ENCODE data around the gene ODAD4.

The ODAD4 gene

DNA sequence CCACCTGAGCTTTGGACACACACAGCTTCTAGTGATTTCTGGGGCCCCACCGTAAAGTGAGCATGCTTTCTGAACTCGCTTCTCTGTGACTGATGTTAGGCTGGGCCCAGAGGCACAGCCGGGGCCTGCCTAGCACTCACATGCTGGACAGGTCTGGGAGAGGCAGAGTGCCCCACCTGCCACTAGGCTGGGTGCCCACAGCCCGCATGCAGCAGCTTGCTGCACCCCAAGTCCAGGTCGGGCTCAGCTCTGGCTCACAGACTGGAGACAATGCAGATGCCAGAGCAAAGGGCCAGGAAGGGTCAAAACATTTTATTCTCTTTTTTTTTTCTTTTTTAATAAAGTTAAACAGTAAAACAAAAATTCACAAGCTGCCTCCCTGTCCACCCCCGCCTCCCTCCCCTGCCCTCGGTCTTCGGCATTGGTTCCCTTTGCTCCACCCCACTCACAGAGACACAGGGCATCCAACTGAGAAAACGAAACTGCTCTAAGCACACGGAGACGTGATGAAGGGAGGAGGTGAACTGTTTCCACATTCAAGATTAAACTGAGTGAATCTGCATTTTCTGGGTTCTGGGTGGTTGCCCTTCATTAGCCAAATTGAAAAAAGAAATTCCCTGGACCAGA is 45.8 kb downstream of the ODAD4 start:
- TF ChIP-seq SPI1 (IDR thresholded peaks at IDR 0.05; ENCODE audit: borderline replicate concordance, low read depth) (no peak), GABPA (IDR thresholded peaks at IDR 0.05; ENCODE audit: low read depth) (no peak), POLR2AphosphoS5 (IDR thresholded peaks at IDR 0.05; ENCODE audit: low read depth) (no peak)
- TF ChIP-seq, protein P1, sequence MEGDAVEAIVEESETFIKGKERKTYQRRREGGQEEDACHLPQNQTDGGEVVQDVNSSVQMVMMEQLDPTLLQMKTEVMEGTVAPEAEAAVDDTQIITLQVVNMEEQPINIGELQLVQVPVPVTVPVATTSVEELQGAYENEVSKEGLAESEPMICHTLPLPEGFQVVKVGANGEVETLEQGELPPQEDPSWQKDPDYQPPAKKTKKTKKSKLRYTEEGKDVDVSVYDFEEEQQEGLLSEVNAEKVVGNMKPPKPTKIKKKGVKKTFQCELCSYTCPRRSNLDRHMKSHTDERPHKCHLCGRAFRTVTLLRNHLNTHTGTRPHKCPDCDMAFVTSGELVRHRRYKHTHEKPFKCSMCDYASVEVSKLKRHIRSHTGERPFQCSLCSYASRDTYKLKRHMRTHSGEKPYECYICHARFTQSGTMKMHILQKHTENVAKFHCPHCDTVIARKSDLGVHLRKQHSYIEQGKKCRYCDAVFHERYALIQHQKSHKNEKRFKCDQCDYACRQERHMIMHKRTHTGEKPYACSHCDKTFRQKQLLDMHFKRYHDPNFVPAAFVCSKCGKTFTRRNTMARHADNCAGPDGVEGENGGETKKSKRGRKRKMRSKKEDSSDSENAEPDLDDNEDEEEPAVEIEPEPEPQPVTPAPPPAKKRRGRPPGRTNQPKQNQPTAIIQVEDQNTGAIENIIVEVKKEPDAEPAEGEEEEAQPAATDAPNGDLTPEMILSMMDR (IDR thresholded peaks at IDR 0.05; ENCODE audit: insufficient read depth, low read length) = no peak
- TF ChIP-seq, protein P2, sequence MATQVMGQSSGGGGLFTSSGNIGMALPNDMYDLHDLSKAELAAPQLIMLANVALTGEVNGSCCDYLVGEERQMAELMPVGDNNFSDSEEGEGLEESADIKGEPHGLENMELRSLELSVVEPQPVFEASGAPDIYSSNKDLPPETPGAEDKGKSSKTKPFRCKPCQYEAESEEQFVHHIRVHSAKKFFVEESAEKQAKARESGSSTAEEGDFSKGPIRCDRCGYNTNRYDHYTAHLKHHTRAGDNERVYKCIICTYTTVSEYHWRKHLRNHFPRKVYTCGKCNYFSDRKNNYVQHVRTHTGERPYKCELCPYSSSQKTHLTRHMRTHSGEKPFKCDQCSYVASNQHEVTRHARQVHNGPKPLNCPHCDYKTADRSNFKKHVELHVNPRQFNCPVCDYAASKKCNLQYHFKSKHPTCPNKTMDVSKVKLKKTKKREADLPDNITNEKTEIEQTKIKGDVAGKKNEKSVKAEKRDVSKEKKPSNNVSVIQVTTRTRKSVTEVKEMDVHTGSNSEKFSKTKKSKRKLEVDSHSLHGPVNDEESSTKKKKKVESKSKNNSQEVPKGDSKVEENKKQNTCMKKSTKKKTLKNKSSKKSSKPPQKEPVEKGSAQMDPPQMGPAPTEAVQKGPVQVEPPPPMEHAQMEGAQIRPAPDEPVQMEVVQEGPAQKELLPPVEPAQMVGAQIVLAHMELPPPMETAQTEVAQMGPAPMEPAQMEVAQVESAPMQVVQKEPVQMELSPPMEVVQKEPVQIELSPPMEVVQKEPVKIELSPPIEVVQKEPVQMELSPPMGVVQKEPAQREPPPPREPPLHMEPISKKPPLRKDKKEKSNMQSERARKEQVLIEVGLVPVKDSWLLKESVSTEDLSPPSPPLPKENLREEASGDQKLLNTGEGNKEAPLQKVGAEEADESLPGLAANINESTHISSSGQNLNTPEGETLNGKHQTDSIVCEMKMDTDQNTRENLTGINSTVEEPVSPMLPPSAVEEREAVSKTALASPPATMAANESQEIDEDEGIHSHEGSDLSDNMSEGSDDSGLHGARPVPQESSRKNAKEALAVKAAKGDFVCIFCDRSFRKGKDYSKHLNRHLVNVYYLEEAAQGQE (IDR thresholded peaks at IDR 0.05; ENCODE audit: insufficient replicate concordance, low read depth) = no peak
- Histone ChIP-seq H3K27ac (replicated peaks) (no peak overlapping the region), H3K4me3 (replicated peaks; ENCODE audit: insufficient read depth, low read length) (no peak overlapping the region), H3K27me3 (ENCODE audit: insufficient read depth, poor library complexity, severe bottlenecking) (no peaks in the 10 kb centered on the region)
- DNase-seq (ENCODE audit: low read depth in 1 of 2, low spot score in 1 of 2) = no peak

DNA sequence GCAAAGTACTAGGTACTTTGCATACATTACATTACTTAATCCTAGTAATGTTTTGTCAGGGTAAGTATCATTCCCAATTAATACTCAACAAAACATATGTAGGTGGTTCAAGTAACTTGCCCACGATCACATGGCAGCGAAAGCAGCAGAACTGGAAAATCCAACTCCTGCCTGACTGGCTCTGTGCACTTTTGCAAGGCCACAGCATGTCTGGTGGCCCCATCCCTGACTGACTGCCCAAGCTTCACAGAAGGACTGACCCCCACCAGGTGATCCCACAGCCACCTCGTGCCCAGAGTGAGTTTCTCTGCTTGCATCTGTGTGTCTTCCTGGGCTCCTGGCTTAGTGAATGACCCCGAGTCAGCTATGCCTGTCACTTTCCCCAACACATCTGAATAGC is 47.6 kb downstream of the ODAD4 start:
- no peak overlapping the region for H3K4me3 ChIP-seq (replicated peaks; ENCODE audit: insufficient read depth, low read length)
- TF ChIP-seq, protein P2 (IDR thresholded peaks at IDR 0.05; ENCODE audit: insufficient replicate concordance, low read depth) = no peak
- TF ChIP-seq, protein P1 (IDR thresholded peaks at IDR 0.05; ENCODE audit: insufficient read depth, low read length) = no peak
- no peak for TF ChIP-seq SPI1 (IDR thresholded peaks at IDR 0.05; ENCODE audit: borderline replicate concordance, low read depth)
- no peak overlapping the region for H3K27ac ChIP-seq (replicated peaks)
- no peaks in the 10 kb centered on the region for H3K27me3 ChIP-seq (ENCODE audit: insufficient read depth, poor library complexity, severe bottlenecking)
- no peak for DNase-seq (ENCODE audit: low read depth in 1 of 2, low spot score in 1 of 2)

DNA sequence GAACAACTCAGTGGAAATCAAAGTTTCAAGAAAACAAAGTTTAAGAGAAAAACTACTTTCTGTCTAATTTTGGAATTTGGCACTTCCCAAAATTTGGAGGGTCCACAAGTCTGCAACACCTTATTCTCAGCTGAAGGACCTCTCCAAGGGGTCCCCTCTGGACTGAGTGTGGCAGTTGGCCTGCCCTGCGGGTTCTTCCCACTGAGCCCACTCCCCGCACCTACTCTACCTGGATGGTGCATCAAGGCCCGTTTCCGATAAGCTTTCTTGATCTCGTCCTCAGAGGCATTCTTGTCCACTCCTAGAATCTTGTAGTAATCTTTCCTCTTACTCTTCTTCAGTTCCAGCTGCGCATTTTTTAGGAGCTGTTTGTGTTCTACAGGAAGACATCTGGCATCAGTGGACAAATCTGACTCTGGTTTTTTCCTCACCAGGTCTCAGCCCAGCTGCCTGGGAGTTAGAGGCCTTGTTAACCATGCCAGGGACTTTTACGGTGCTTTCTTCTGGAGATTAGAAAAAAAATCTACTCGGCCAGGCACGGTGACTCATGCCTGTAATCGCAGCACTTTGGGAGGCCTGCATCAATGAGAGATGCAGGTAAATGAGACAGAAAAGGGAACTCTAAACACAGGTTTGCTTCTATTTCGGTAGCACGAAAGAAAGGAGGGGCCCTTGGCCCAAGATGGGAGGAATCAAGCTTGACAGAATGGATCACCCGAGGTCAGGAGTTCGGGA is 51.8 kb downstream of the ODAD4 start:
- no peak for DNase-seq (ENCODE audit: low read depth in 1 of 2, low spot score in 1 of 2)
- Histone ChIP-seq H3K27ac (replicated peaks) (no peak overlapping the region), H3K27me3 (ENCODE audit: insufficient read depth, poor library complexity, severe bottlenecking) (no peaks in the 10 kb centered on the region), H3K4me3 (replicated peaks; ENCODE audit: insufficient read depth, low read length) (no peak overlapping the region)
- TF ChIP-seq, protein P1 (IDR thresholded peaks at IDR 0.05; ENCODE audit: insufficient read depth, low read length) = no peak
- TF ChIP-seq SPI1 (IDR thresholded peaks at IDR 0.05; ENCODE audit: borderline replicate concordance, low read depth) = no peak
- no peak for TF ChIP-seq GABPA (IDR thresholded peaks at IDR 0.05; ENCODE audit: low read depth)
- TF ChIP-seq, protein P2 (IDR thresholded peaks at IDR 0.05; ENCODE audit: insufficient replicate concordance, low read depth) = no peak
- TF ChIP-seq POLR2AphosphoS5 (IDR thresholded peaks at IDR 0.05; ENCODE audit: low read depth) = no peak

Measured in HL-60 (cell line).